Measurements from ENCODE around the gene COL11A1.
"Not testable (repeated sequence)": the region's sequence is repeated elsewhere in the genome, so short reads cannot be mapped to it uniquely, and the experiment has no call there.

COL11A1 gene

DNA sequence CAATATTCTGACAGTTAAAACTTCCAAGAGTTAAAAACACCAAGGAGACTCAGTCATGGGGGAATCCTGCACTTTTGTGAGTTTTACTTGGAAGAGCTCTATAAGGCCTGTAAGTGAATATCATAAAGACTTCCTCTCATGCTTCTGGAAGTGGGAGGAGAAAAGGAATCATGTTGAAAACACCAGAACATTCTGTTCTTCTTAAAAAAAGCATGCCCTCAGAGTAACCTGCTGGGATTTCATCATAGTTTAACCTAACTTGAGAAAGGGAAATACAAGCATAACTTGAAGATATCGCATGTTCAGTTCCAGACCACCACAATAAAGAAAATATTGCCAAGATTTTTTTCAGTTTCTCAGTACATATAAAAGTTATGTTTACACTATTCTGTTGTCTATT, 51.9 kb downstream of the COL11A1 start:
- TF ChIP-seq, protein P1, sequence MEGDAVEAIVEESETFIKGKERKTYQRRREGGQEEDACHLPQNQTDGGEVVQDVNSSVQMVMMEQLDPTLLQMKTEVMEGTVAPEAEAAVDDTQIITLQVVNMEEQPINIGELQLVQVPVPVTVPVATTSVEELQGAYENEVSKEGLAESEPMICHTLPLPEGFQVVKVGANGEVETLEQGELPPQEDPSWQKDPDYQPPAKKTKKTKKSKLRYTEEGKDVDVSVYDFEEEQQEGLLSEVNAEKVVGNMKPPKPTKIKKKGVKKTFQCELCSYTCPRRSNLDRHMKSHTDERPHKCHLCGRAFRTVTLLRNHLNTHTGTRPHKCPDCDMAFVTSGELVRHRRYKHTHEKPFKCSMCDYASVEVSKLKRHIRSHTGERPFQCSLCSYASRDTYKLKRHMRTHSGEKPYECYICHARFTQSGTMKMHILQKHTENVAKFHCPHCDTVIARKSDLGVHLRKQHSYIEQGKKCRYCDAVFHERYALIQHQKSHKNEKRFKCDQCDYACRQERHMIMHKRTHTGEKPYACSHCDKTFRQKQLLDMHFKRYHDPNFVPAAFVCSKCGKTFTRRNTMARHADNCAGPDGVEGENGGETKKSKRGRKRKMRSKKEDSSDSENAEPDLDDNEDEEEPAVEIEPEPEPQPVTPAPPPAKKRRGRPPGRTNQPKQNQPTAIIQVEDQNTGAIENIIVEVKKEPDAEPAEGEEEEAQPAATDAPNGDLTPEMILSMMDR (IDR thresholded peaks at IDR 0.05; ENCODE audit: borderline replicate concordance, insufficient read depth, low read depth, low read length) = no peak
- H3K4me3 ChIP-seq (ENCODE audit: low read depth, low read length) = no peak overlapping the region

DNA sequence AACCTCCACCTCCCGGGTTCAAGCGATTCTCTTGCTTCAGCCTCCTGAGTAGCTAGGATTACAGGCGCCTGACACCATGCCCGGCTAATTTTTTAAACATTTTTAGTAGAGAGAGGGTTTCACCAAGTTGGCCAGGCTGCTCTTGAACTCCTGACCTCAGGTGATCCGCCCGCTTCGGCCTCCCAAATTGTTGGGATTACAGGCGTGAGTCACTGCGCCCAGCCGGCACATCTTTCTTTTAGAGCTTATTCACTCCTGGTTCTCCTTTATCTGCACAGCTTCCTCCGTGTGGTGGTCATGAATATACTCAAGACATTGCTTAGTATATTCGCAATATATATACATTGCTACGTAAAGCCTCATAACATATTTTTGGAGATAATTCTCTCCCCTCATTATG, 80.2 kb downstream of the COL11A1 start:
- H3K4me3 ChIP-seq (ENCODE audit: low read depth, low read length) = not testable (repeated sequence)

DNA sequence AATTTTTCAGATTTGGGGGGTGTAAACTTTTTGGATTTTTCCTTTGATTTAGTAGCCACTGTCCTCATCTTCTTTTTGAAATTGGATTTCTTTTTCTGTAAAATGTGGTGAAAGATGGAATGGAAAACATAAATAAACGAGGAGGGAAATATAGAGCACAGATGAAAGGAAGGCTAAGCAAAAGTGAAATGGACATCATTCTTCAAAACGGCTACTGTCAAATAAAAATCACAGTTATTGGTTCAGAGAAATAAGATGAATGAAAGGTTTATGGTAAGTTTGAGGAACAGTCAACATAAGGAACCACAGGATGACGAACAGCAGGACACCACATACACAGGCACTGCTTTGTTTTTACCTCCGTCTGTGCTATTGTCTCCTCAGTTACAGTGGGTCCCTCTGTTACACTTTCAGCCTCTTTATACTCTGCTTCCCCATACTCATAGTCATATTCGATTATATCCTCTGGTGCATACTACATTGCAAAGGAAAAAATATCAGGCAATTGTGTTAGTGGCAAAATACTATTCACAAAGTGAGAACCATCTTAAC, 82.4 kb downstream of the COL11A1 start:
- H3K4me3 ChIP-seq (ENCODE audit: low read depth, low read length) = no peak overlapping the region
- TF ChIP-seq, protein P1 (IDR thresholded peaks at IDR 0.05; ENCODE audit: borderline replicate concordance, insufficient read depth, low read depth, low read length) = no peak

DNA sequence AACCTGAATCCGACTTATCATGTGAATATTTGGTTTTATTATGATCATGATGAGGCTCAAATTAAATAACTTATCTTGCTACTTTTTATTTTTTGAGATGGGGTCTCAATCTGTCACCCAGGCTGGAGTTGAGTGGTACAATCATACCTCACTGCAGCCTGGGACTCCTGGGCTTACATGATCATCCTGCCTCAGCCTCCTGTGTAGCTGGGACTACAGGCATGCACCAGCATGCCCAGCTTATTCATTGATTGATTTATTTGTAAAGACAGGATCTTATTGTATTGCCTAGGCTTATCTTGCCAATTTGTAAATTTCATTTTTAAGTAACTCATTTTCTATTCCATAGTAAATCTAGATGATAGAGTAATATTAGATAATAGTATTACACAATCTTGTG, 84.3 kb downstream of the COL11A1 start:
- no peak overlapping the region for H3K4me3 ChIP-seq (ENCODE audit: low read depth, low read length)
- TF ChIP-seq, protein P1 (IDR thresholded peaks at IDR 0.05; ENCODE audit: borderline replicate concordance, insufficient read depth, low read depth, low read length) = no peak

DNA sequence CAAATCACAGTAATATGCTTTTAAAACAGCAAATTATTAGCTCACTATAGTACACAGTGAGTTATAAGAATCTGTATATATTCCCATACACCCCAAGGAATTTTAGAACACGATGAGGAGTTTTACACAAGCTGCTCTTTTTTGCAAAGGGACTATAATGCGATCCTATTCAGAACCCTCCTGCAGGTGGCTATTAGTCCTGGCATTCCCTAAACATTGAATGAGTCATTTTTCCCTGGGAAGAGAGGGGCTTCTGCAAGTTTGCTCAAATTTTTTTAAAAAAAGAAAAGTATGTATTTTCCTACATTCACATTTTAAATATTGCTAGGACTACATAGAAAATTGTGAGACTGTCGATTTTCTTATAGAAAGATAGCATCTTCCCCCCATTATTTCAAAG, 106.3 kb downstream of the COL11A1 start:
- TF ChIP-seq, protein P1 (IDR thresholded peaks at IDR 0.05; ENCODE audit: borderline replicate concordance, insufficient read depth, low read depth, low read length) = no peak
- no peak overlapping the region for H3K4me3 ChIP-seq (ENCODE audit: low read depth, low read length)

DNA sequence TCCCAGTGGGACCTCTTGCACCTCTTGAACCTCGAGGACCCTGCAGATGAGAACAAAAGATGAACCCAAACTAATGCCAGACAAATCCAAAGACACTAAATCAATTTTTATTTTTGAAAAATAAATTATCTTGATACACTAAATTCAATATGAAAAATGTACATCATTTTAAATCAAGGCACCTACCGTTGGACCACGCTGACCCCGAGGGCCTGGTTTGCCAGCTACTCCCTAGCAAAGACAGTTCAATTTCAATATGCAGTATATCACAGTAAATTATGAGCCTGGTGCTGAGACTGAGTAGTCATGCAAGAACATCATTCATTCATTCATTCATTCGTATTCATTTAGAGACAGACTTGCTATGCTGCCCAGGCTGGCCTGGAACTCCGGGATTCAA, 129.4 kb downstream of the COL11A1 start:
- H3K4me3 ChIP-seq (ENCODE audit: low read depth, low read length) = no peak overlapping the region
- TF ChIP-seq, protein P1 (IDR thresholded peaks at IDR 0.05; ENCODE audit: borderline replicate concordance, insufficient read depth, low read depth, low read length) = no peak

DNA sequence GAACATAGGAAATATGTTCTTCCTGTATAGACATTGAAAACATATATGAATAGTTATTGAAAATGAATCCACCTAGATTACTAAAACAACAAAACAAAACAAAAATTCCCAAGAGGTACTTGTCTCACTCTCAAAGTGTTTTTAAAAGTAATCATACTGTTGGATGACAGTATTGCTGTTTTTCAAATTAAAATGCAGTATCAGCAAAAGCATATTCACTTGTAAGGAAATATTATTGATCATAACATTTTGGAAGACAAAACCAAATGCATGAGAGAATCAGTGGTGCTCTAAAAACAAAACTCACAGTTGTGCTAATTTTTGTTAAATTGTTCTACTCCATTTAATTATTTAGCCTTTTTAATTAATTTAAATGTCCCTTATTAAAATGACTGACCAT, 131.0 kb downstream of the COL11A1 start:
- no peak overlapping the region for H3K4me3 ChIP-seq (ENCODE audit: low read depth, low read length)
- TF ChIP-seq, protein P1 (IDR thresholded peaks at IDR 0.05; ENCODE audit: borderline replicate concordance, insufficient read depth, low read depth, low read length) = no peak
